GM21381 (cell line): ENCODE measurements around the gene RIPOR2.
A peak's percentile ranks its signal among the peaks of the same experiment; 100 is the strongest.

ENCODE experiments used
- ATAC-seq: cut with Tn5 transposase; IDR thresholded peaks from one replicate; pipeline ENCODE4 v1.9.1; 2021; ENCODE audit warnings: mild to moderate bottlenecking, moderate library complexity; ENCODE audit not compliant: unreplicated experiment

RIPOR2 gene

GRCh38 chr6:24935366-24936152, at the start of gene RIPOR2:
TSS of gene RIPOR2 (minus strand) at chr6:24935960. CDS start at chr6:24935898, 62 bp downstream.
- peak; percentile 29 for ATAC-seq

- ATAC-seq, result no peak
These were observed 49.6 kb upstream of the RIPOR2 start for GRCh38 chr6:24985323-24985722.

GRCh38 chr6:24982231-24982630, 46.5 kb upstream of the RIPOR2 start:
- ATAC-seq, result no peak

GRCh38 chr6:24981386-24981760, 45.6 kb upstream of the RIPOR2 start:
- no peak for ATAC-seq

GRCh38 chr6:24980507-24981385, 45.0 kb upstream of the RIPOR2 start:
- ATAC-seq, result no peak

GRCh38 chr6:24979176-24979575, 43.4 kb upstream of the RIPOR2 start:
- ATAC-seq, result no peak

- peak; percentile 69 for ATAC-seq
These were observed 38.7 kb upstream of the RIPOR2 start for GRCh38 chr6:24974182-24975171.

- no peak for ATAC-seq
These were observed 36.7 kb upstream of the RIPOR2 start for GRCh38 chr6:24972311-24972958.

- no peak for ATAC-seq
These were observed 35.3 kb upstream of the RIPOR2 start for GRCh38 chr6:24971067-24971466.

GRCh38 chr6:24969343-24969860, 33.6 kb upstream of the RIPOR2 start:
- ATAC-seq, result no peak

- ATAC-seq, result no peak
These were observed 33.0 kb upstream of the RIPOR2 start for GRCh38 chr6:24968783-24969182.

- no peak for ATAC-seq
These were observed 31.5 kb upstream of the RIPOR2 start for GRCh38 chr6:24967211-24967610.

- no peak for ATAC-seq
These were observed 30.6 kb upstream of the RIPOR2 start for GRCh38 chr6:24966381-24966780.

GRCh38 chr6:24963887-24964570, 28.3 kb upstream of the RIPOR2 start:
- ATAC-seq, result no peak

GRCh38 chr6:24963339-24963738, 27.6 kb upstream of the RIPOR2 start:
- no peak for ATAC-seq

- ATAC-seq, result no peak
These were observed 26.1 kb upstream of the RIPOR2 start for GRCh38 chr6:24961852-24962251.

- ATAC-seq, result no peak
These were observed 25.3 kb upstream of the RIPOR2 start for GRCh38 chr6:24960991-24961475.

GRCh38 chr6:24959319-24959718, 23.6 kb upstream of the RIPOR2 start:
- ATAC-seq, result no peak

GRCh38 chr6:24957199-24957598, 21.4 kb upstream of the RIPOR2 start:
- no peak for ATAC-seq
